DMS114 treated with DMSO at 0.1 percent for 48 hours (cell line): ENCODE data around the gene UXT.
"Not testable (repeated sequence)": the region's sequence is repeated elsewhere in the genome, so short reads cannot be mapped to it uniquely, and the experiment has no call there.

Experiments used
- DNase-seq: peaks from one replicate; lab custom pipeline; 2025; ENCODE audit not compliant: unreplicated experiment; lab: John Stamatoyannopoulos, UW

Gene UXT

DNA sequence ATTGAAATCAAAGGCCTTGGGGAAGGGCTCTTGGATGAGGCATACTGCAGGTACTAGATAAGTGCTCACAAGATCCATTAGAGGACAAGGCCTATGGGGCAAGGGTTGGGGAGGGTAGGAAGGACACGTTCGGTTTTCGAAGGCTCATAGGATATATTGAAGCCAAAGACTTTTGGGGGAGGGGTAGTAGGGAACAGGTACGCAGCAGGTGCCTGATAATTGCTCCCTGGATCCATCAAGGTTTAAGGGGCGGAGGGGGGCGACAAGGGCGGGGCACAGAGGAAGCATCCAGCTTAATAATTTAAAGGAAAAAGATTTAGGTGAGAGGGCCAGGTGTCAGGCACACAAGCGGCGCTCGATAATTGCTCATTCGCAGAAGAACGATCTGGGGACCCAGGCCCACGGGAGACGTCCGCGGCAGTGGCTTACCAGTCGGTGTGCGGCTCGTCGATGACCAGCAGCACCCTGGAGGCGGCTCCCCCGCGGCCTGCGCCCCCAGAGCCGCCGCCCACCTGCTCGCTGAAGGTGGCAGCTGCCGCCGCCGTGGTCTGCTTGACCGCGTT is 40.0 kb downstream of the UXT start:
- no peak for DNase-seq

DNA sequence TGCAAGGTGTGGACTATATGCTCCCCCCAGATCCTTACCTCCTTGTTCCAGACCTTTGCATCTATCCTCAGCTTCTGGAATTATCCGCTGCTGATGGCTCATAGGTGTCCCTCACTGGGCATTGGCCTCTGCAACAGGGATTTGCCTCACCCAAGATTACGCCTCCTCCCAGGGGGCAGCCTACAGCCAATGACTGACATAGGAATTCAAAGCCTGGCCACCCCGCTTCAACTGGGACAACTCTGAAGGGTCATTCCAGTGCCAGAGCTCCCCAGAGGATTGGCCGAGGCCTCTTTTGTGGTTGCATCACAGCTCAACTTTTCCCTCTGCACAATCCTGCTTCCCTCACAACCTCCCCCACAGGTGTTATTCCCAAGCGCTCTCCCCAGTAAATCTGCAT is 44.4 kb downstream of the UXT start:
- DNase-seq = no peak

DNA sequence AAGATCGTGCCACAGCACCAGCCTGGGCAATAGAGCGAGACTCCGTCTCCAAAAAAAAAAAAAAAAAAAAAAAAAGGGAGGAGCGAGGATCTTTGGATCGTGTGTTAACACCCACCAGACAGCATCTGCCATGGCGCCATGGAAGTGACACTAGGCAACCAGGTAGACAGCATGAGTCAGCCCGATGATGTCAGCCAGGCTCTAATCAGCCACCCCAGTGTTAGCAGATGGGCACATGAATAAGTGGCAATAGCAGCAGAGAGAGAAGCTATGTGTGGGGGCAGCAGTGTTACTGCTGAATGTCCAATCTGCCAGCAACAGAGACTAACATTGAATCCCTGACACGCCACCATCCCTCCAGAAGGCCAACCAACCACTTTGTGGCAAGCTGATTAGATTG is 45.9 kb downstream of the UXT start:
- no peak for DNase-seq

DNA sequence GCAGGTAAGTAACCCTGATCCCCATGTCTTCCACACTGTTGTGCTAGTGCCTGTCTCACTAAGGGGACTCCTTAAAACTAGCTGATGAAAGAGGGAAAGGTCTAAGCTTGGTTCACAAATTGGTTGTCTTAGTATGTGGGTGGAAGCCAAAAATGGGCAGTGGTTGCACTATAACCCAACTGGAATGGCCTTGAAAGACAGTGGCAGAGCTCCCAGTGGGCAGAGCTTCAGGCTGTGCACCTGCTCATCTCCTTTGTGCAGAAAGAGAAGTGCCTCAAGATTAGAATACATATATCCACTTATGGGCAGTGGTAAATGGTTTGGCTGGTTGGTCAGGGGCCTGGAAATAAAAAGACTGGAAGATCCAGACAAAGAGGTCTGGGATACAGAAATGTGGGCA is 46.6 kb downstream of the UXT start:
- no peak for DNase-seq

DNA sequence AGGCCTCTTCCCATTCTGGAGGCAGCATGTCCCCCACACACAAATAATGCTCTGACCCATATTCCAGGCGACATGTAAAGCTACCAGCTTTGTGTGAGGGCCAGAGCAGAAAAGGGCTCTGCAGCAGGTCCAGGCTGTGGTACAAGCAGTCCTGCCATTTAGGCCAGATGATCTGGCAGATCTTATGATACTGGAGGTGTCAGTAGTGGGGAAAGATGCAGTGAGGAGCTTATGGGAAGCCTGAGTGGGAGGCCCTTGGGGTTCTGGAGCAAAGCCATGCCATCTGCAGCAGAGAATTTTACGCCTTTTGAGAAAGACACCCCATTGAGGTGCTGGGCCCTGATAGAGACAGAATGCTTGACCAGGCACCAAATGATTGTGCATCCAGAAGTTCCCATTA is 47.1 kb downstream of the UXT start:
- no peak for DNase-seq

DNA sequence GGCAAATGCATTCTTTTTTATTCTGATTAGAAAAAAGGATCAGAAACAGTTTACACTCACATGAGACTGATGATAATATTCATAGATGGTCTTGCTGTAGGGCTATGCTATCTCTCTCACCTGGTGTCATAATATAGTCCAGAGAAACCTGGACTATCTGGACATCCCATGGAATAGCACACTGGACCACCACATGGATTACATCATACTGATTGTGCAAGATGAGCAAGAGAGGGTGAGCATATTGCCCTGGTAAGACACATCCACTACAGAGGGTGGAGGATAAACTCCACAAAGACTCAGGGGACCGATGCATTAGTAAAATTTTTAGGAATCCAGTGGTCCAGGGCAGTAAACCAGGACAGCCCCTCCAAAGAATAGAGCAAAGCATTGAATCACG is 47.5 kb downstream of the UXT start:
- no peak for DNase-seq

DNA sequence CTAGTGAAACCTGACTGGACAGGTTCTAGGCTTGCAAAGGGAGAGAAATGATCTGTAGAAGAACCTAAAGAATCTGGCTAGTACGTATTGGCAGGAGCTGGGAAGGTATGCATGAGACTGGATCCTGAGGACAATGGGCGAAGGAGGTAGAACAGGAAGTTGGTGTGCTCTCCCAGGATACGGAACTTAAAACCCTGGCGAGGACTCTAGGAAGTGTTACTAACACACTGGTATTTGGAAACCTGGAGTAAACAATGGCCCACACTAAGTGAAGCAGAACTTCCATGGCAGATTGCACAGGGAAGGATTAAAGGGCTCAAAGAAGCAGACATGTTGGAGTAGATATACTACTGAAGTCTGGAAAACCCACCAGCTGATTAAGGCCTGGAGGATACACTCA is 48.5 kb downstream of the UXT start:
- no peak for DNase-seq

DNA sequence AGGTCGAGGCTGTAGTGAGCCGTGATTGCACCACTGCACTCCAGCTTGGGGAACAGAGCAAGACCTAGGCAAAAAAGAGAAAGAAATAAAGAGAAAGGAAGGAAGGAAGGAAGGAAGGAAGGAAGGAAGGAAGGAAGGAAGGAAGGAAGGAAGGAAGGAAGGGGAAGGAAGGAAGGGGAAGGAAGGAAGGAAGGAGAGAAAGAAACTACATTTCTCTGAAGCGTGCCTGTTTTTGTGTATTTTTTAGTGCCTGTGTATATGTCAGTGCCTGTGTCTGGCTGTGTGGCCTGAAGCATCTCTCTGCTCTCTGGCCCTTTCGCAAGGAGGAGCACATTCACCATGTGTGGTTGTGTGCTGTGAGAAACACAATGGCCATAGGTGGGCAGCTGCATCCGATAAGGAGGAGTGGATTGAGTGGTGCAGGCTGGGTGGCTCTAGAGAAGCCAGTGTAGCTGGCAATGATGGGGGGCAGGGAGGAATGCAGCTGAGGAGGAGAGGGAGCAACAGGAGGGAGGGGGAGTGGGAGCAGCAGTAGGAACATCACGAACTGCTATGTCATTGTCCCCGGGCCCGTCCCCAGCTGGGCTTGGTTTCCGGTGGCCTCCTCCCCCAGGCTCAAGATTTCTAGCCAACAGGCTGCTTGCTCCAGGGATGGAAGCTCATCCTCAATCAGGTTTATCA is 50.7 kb downstream of the UXT start:
- DNase-seq = no peak

DNA sequence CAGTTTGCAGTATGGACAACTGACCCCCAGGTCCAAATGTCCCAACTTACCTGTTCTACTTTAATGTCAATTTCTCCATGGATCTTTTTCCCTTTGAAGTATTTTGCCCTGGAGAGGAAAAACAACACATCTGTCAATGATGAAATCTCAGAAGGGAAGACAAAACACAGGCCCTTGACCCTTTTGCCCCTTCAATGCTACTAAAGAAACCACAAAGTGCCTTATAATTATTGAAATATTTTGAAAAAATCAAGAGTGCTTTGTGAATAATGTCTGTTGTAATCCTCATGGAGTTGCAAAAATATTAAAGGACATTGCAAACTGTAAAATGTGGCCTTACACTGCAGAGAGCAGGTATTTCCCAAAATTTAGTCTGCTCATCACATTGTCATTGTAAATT is 51.9 kb downstream of the UXT start:
- DNase-seq = no peak

DNA sequence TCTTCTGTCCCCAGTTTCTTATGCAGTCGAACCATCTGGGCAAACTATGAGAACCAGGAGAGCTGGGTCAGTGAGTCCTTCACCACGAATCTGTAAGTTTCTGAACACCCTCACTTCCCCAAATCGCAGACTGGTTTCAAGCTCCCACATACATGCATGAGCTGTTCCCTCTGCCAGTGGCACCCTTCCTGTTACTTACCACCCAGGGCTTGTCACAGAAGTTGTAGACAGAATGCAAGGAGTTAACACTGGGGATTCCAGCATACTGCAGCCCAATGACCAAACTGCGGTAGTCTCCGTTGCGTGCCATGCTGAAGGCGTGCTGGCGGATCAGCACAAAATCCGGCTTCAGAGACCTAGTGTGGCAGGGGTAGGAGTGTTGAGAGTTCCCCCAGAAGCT is 54.0 kb downstream of the UXT start:
- no peak for DNase-seq

DNA sequence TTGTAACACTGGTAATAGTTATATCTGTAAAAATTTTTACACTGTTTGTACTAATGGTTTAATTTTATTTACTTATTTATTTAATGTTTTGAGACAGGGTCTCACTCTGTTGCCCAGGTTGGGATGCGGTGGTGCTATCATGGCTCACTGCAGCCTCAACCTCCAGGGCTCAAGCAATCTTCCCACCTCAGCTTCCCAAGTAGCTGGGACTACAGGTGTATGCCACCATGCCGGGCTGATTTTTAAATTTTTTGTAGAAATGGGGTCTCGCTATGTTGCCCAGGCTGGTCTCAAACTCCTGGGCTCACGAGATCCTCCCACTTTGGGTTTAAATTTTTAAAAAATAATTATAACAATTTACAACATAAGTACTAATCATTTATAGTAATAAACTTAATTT is 55.9 kb downstream of the UXT start:
- DNase-seq = not testable (repeated sequence)
